ENCODE measurements around the gene PSAT1. TPM values are rescaled to one million over a fixed set of nuclear protein-coding genes. Genes with fewer than 3 reads are reported as not detected.

PSAT1 gene
- total RNA-seq, 1 experiment from 2014 or later: 71.8 TPM

DNA sequence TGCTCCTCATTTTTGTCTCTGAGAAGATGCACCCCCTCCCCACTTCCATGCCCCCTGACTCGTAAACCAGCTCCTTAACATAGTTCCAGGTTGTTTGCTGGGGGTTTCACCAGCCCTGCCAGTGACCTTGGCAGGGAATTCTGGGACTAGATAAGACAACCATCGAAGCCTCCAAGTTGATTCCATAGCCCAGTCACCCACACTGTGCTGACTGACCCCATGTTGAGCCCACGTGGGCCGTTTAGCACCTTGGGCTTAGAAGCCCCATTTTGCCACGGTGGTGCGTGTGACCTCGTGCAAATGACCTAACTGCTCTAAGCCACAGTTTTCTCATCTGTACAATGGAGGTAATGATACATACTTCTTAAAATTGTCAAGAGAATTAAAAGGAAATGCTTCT, 24.6 kb downstream of the PSAT1 start:
- CTCF ChIA-PET: no interaction called here
- Histone ChIP-seq H3K4me3 (ENCODE audit: low read depth in 2 of 2, low read length in 2 of 2) (no peak overlapping the region), H3K27ac (ENCODE audit: low read length) (no peak overlapping the region), H3K27me3 (ENCODE audit: control insufficient read depth, insufficient read depth, low read length) (no peaks in the 10 kb centered on the region), H3K4me1 (ENCODE audit: control insufficient read depth, insufficient read depth, low read length) (no peaks in the 10 kb centered on the region), H3K36me3 (ENCODE audit: control insufficient read depth, insufficient read depth, low read length) (peaks cover 6% of the 10 kb centered on the region), H3K9me3 (ENCODE audit: control insufficient read depth, insufficient read depth, low read depth, low read length) (no peaks in the 10 kb centered on the region)
- no peak for DNase-seq (ENCODE audit: low read depth, low spot score)
- no peak for ATAC-seq
- intact Hi-C loops (cut with micrococcal nuclease; ENCODE audit: unreplicated experiment) (no loop called here), in situ Hi-C loops (cut with HindIII; ENCODE audit: low pct_unique_long_range_greater_than_20kb, low sequenced_read_pairs) (no loop called here)
- TF ChIP-seq REST (IDR thresholded peaks at IDR 0.05; ENCODE audit: insufficient read depth in 1 of 2, low read depth in 2 of 2, low read length in 1 of 2) (no peak), CTCF (IDR thresholded peaks at IDR 0.05) (no peak), TCF7L2 (IDR thresholded peaks at IDR 0.05; ENCODE audit: low read depth, low read length) (no peak), POLR2AphosphoS5 (IDR thresholded peaks at IDR 0.05; ENCODE audit: low read depth, low read length) (no peak), SIN3A (IDR thresholded peaks at IDR 0.05; ENCODE audit: borderline replicate concordance, insufficient read depth, low read depth, low read length) (no peak)
- no TSS peak for BruUV-seq (replicated peaks)
- POLR2A ChIA-PET: no interaction called here

- CTCF ChIA-PET: no interaction called here
- intact Hi-C loops (cut with micrococcal nuclease; ENCODE audit: unreplicated experiment): no loop called here
- Histone ChIP-seq H3K4me3 (ENCODE audit: low read depth in 2 of 2, low read length in 2 of 2) (no peak overlapping the region), H3K27me3 (ENCODE audit: control insufficient read depth, insufficient read depth, low read length) (no peaks in the 10 kb centered on the region), H3K36me3 (ENCODE audit: control insufficient read depth, insufficient read depth, low read length) (peaks cover 6% of the 10 kb centered on the region), H3K4me1 (ENCODE audit: control insufficient read depth, insufficient read depth, low read length) (no peaks in the 10 kb centered on the region), H3K9me3 (ENCODE audit: control insufficient read depth, insufficient read depth, low read depth, low read length) (no peaks in the 10 kb centered on the region), H3K27ac (ENCODE audit: low read length) (no peak overlapping the region)
- POLR2A ChIA-PET: no interaction called here
- in situ Hi-C loops (cut with HindIII; ENCODE audit: low pct_unique_long_range_greater_than_20kb, low sequenced_read_pairs): no loop called here
- DNase-seq (ENCODE audit: low read depth, low spot score) (no peak), ATAC-seq (no peak)
- TF ChIP-seq SIN3A (IDR thresholded peaks at IDR 0.05; ENCODE audit: borderline replicate concordance, insufficient read depth, low read depth, low read length): no peak
- no peak for TF ChIP-seq REST (IDR thresholded peaks at IDR 0.05; ENCODE audit: insufficient read depth in 1 of 2, low read depth in 2 of 2, low read length in 1 of 2)
- no peak for TF ChIP-seq CTCF (IDR thresholded peaks at IDR 0.05)
- TF ChIP-seq TCF7L2 (IDR thresholded peaks at IDR 0.05; ENCODE audit: low read depth, low read length): no peak
- no peak for TF ChIP-seq POLR2AphosphoS5 (IDR thresholded peaks at IDR 0.05; ENCODE audit: low read depth, low read length)
- no TSS peak for BruUV-seq (replicated peaks)
Observed at GRCh38 chr9:78324068-78324650, 27.2 kb downstream of the PSAT1 start.
